GM18868 (cell line): ENCODE measurements around the gene PBX1.
"Not testable (repeated sequence)": the region's sequence is repeated elsewhere in the genome, so short reads cannot be mapped to it uniquely, and the experiment has no call there.

Source experiments
- ATAC-seq: cut with Tn5 transposase; IDR thresholded peaks from one replicate; pipeline ENCODE4 v1.9.1; 2021; ENCODE audit warnings: mild to moderate bottlenecking, moderate library complexity; ENCODE audit not compliant: unreplicated experiment

The PBX1 gene

GRCh38 chr1:164637461-164638375, 78.7 kb downstream of the PBX1 start:
- ATAC-seq = no peak

- no peak for ATAC-seq
These were observed 79.7 kb downstream of the PBX1 start for GRCh38 chr1:164638492-164639202.

GRCh38 chr1:164640686-164641352, 81.8 kb downstream of the PBX1 start:
- ATAC-seq = no peak

GRCh38 chr1:164641353-164641730, 82.4 kb downstream of the PBX1 start:
- no peak for ATAC-seq

GRCh38 chr1:164643018-164643417, 84.0 kb downstream of the PBX1 start:
- ATAC-seq = no peak

- ATAC-seq = no peak
These were observed 85.3 kb downstream of the PBX1 start for GRCh38 chr1:164644268-164644667.

GRCh38 chr1:164644774-164645644, 86.0 kb downstream of the PBX1 start:
- ATAC-seq = no peak

GRCh38 chr1:164645921-164646320, 86.9 kb downstream of the PBX1 start:
- ATAC-seq = no peak

GRCh38 chr1:164647211-164647610, 88.2 kb downstream of the PBX1 start:
- no peak for ATAC-seq

- ATAC-seq = no peak
These were observed 89.7 kb downstream of the PBX1 start for GRCh38 chr1:164648636-164649035.

GRCh38 chr1:164649146-164649545, 90.2 kb downstream of the PBX1 start:
- ATAC-seq = no peak

GRCh38 chr1:164650531-164650930, 91.5 kb downstream of the PBX1 start:
- no peak for ATAC-seq

GRCh38 chr1:164651351-164651951, 92.5 kb downstream of the PBX1 start:
- no peak for ATAC-seq

- not testable (repeated sequence) for ATAC-seq
These were observed 94.0 kb downstream of the PBX1 start for GRCh38 chr1:164652969-164653368.

GRCh38 chr1:164653705-164654104, 94.7 kb downstream of the PBX1 start:
- no peak for ATAC-seq

- no peak for ATAC-seq
These were observed 95.2 kb downstream of the PBX1 start for GRCh38 chr1:164654200-164654599.

GRCh38 chr1:164658864-164659263, 99.9 kb downstream of the PBX1 start:
- no peak for ATAC-seq

- ATAC-seq = no peak
These were observed 100.8 kb downstream of the PBX1 start for GRCh38 chr1:164659621-164660411.

GRCh38 chr1:164660412-164660772, 101.4 kb downstream of the PBX1 start:
- ATAC-seq = peak; percentile 80
